ENCODE measurements around the gene MIPEP. TPM values are rescaled to one million over a fixed set of nuclear protein-coding genes. Genes with fewer than 3 reads are reported as not detected.

MIPEP gene
- total RNA-seq, 1 experiment from 2014 or later: 24.7 TPM

DNA sequence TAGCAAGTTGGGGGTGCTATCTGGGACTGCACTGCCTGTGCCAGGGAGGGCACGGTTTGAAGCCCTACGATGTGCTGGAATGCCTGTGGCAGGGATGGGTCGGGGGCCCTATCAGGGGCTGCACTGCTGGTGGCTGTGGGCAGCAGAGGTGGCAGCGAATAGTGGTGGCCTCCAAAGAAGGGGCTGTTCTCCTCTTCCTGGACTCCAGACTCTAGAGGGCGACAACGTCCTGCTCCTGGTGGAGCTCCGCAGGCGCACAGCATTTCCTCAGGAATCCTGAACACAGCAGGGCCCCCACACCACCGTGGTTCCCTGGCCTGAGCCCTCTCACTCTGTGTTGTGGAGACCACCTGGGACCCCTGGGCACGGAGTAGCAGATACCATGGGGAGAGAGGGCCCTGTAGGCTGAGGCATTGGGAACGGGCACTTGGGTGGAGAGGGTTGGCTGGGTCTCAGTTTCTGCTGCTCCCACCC is 173.4 kb downstream of the MIPEP start:
- DNase-seq (ENCODE audit: unreplicated experiment): peak; percentile 42
- H3K4me1 Mint-ChIP-seq (ENCODE audit: insufficient read depth, unreplicated experiment): no peaks in the 10 kb centered on the region
- H3K27me3 Mint-ChIP-seq (ENCODE audit: insufficient read depth, unreplicated experiment): peaks cover 21% of the 10 kb centered on the region
- no peaks in the 10 kb centered on the region for H3K36me3 Mint-ChIP-seq (ENCODE audit: insufficient read depth, unreplicated experiment)
- no TSS peak for BruUV-seq (replicated peaks)
- TF ChIP-seq, protein P1, sequence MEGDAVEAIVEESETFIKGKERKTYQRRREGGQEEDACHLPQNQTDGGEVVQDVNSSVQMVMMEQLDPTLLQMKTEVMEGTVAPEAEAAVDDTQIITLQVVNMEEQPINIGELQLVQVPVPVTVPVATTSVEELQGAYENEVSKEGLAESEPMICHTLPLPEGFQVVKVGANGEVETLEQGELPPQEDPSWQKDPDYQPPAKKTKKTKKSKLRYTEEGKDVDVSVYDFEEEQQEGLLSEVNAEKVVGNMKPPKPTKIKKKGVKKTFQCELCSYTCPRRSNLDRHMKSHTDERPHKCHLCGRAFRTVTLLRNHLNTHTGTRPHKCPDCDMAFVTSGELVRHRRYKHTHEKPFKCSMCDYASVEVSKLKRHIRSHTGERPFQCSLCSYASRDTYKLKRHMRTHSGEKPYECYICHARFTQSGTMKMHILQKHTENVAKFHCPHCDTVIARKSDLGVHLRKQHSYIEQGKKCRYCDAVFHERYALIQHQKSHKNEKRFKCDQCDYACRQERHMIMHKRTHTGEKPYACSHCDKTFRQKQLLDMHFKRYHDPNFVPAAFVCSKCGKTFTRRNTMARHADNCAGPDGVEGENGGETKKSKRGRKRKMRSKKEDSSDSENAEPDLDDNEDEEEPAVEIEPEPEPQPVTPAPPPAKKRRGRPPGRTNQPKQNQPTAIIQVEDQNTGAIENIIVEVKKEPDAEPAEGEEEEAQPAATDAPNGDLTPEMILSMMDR (IDR thresholded peaks at IDR 0.05; ENCODE audit: unreplicated experiment): peak; percentile 21
- intact Hi-C loops (cut with micrococcal nuclease): loop anchor here (5.0 kb wide), 1 partner anchor 157 kb away; no protein-coding TSS in a partner anchor
- ChIA-PET POLR2A (no interaction called here), CTCF (interaction anchor here (0.8 kb wide), 1 partner anchor 9 kb away, joined by 3 read pairs; no protein-coding TSS in a partner anchor)
- H3K9me3 Mint-ChIP-seq (ENCODE audit: unreplicated experiment): peaks cover 8% of the 10 kb centered on the region
- no peak overlapping the region for H3K4me3 Mint-ChIP-seq (ENCODE audit: unreplicated experiment)
- H3K27ac Mint-ChIP-seq (ENCODE audit: low read depth, unreplicated experiment): no peak overlapping the region

GRCh38 chr13:23715092-23715761 is 174.0 kb downstream of the MIPEP start:
- Mint-ChIP-seq H3K27me3 (ENCODE audit: insufficient read depth, unreplicated experiment) (peaks cover 21% of the 10 kb centered on the region), H3K27ac (ENCODE audit: low read depth, unreplicated experiment) (no peak overlapping the region), H3K4me3 (ENCODE audit: unreplicated experiment) (no peak overlapping the region), H3K36me3 (ENCODE audit: insufficient read depth, unreplicated experiment) (no peaks in the 10 kb centered on the region), H3K9me3 (ENCODE audit: unreplicated experiment) (peaks cover 8% of the 10 kb centered on the region), H3K4me1 (ENCODE audit: insufficient read depth, unreplicated experiment) (no peaks in the 10 kb centered on the region)
- POLR2A ChIA-PET: no interaction called here
- intact Hi-C loops (cut with micrococcal nuclease): loop anchor here (5.0 kb wide), 1 partner anchor 157 kb away; no protein-coding TSS in a partner anchor
- BruUV-seq (replicated peaks): no TSS peak
- TF ChIP-seq, protein P1 (IDR thresholded peaks at IDR 0.05; ENCODE audit: unreplicated experiment): no peak
- no peak for DNase-seq (ENCODE audit: unreplicated experiment)
- CTCF ChIA-PET: no interaction called here

DNA sequence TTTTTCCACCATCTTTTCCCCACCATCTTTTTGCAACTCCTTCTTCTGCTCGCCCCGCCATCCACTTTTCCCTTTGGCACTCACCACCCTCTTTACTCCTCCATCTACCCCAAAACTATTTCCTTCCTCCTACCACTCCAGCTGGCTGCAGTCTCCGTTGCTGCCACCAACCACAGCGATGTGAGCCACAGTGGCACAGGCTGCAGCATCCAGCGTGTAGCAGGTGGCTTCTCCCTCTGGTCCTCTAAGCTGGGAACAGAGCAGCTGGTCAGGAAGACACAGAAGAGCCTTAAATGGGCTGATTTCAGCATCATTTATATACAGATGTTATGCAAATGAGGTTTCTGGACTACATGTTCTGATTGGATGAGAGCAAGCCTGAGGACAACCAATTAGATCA is 174.5 kb downstream of the MIPEP start:
- ChIA-PET POLR2A (no interaction called here), CTCF (no interaction called here)
- intact Hi-C loops (cut with micrococcal nuclease): loop anchor here (5.0 kb wide), 1 partner anchor 158 kb away; no protein-coding TSS in a partner anchor
- peaks cover 21% of the 10 kb centered on the region for H3K27me3 Mint-ChIP-seq (ENCODE audit: insufficient read depth, unreplicated experiment)
- TF ChIP-seq, protein P1 (IDR thresholded peaks at IDR 0.05; ENCODE audit: unreplicated experiment): no peak
- no peak overlapping the region for H3K4me3 Mint-ChIP-seq (ENCODE audit: unreplicated experiment)
- no peak for DNase-seq (ENCODE audit: unreplicated experiment)
- H3K4me1 Mint-ChIP-seq (ENCODE audit: insufficient read depth, unreplicated experiment): no peaks in the 10 kb centered on the region
- no peaks in the 10 kb centered on the region for H3K36me3 Mint-ChIP-seq (ENCODE audit: insufficient read depth, unreplicated experiment)
- no peak overlapping the region for H3K27ac Mint-ChIP-seq (ENCODE audit: low read depth, unreplicated experiment)
- peaks cover 8% of the 10 kb centered on the region for H3K9me3 Mint-ChIP-seq (ENCODE audit: unreplicated experiment)
- BruUV-seq (replicated peaks): no TSS peak

GRCh38 chr13:23711355-23711754 is 177.8 kb downstream of the MIPEP start:
- no peak overlapping the region for H3K27ac Mint-ChIP-seq (ENCODE audit: low read depth, unreplicated experiment)
- H3K27me3 Mint-ChIP-seq (ENCODE audit: insufficient read depth, unreplicated experiment): peaks cover 21% of the 10 kb centered on the region
- no peak overlapping the region for H3K4me3 Mint-ChIP-seq (ENCODE audit: unreplicated experiment)
- POLR2A ChIA-PET: no interaction called here
- no peaks in the 10 kb centered on the region for H3K4me1 Mint-ChIP-seq (ENCODE audit: insufficient read depth, unreplicated experiment)
- intact Hi-C loops (cut with micrococcal nuclease): no loop called here
- H3K36me3 Mint-ChIP-seq (ENCODE audit: insufficient read depth, unreplicated experiment): no peaks in the 10 kb centered on the region
- no TSS peak for BruUV-seq (replicated peaks)
- DNase-seq (ENCODE audit: unreplicated experiment): no peak
- TF ChIP-seq, protein P1 (IDR thresholded peaks at IDR 0.05; ENCODE audit: unreplicated experiment): no peak
- H3K9me3 Mint-ChIP-seq (ENCODE audit: unreplicated experiment): peaks cover 8% of the 10 kb centered on the region
- CTCF ChIA-PET: no interaction called here
